ENCODE results near the gene MRAS.

MRAS gene

GRCh38 chr3:138329127-138329983, 19.0 kb upstream of the MRAS start, which contains the start of gene NME9 (continued):
- TF ChIP-seq, protein P1, sequence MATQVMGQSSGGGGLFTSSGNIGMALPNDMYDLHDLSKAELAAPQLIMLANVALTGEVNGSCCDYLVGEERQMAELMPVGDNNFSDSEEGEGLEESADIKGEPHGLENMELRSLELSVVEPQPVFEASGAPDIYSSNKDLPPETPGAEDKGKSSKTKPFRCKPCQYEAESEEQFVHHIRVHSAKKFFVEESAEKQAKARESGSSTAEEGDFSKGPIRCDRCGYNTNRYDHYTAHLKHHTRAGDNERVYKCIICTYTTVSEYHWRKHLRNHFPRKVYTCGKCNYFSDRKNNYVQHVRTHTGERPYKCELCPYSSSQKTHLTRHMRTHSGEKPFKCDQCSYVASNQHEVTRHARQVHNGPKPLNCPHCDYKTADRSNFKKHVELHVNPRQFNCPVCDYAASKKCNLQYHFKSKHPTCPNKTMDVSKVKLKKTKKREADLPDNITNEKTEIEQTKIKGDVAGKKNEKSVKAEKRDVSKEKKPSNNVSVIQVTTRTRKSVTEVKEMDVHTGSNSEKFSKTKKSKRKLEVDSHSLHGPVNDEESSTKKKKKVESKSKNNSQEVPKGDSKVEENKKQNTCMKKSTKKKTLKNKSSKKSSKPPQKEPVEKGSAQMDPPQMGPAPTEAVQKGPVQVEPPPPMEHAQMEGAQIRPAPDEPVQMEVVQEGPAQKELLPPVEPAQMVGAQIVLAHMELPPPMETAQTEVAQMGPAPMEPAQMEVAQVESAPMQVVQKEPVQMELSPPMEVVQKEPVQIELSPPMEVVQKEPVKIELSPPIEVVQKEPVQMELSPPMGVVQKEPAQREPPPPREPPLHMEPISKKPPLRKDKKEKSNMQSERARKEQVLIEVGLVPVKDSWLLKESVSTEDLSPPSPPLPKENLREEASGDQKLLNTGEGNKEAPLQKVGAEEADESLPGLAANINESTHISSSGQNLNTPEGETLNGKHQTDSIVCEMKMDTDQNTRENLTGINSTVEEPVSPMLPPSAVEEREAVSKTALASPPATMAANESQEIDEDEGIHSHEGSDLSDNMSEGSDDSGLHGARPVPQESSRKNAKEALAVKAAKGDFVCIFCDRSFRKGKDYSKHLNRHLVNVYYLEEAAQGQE (tag by site-specific recombination; IDR thresholded peaks at IDR 0.05): no peak
- TF ChIP-seq, protein P2, sequence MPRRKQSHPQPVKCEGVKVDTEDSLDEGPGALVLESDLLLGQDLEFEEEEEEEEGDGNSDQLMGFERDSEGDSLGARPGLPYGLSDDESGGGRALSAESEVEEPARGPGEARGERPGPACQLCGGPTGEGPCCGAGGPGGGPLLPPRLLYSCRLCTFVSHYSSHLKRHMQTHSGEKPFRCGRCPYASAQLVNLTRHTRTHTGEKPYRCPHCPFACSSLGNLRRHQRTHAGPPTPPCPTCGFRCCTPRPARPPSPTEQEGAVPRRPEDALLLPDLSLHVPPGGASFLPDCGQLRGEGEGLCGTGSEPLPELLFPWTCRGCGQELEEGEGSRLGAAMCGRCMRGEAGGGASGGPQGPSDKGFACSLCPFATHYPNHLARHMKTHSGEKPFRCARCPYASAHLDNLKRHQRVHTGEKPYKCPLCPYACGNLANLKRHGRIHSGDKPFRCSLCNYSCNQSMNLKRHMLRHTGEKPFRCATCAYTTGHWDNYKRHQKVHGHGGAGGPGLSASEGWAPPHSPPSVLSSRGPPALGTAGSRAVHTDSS (tag by site-specific recombination; IDR thresholded peaks at IDR 0.05): peak; percentile 62
- TF ChIP-seq ZBTB8A (tag by site-specific recombination; IDR thresholded peaks at IDR 0.05): peak; percentile 14; the same call in 1 of the 2 replicates
- peak; percentile 57 for TF ChIP-seq ZNF335 (tag by site-specific recombination; conservative IDR thresholded peaks at IDR 0.05)

GRCh38 chr3:138329984-138330293, 18.4 kb upstream of the MRAS start:
- Histone ChIP-seq H3K9me3 (ENCODE audit: control insufficient read depth, insufficient read depth, low read depth, low read length) (no peaks in the 10 kb centered on the region), H3K4me1 (ENCODE audit: control insufficient read depth, insufficient read depth, low read length) (no peaks in the 10 kb centered on the region), H3K4me3 (ENCODE audit: low read depth, low read length) (peak overlapping the region; percentile 71), H3K27ac (ENCODE audit: extremely low read depth, low read depth, low read length) (no peak overlapping the region), H3K36me3 (ENCODE audit: control insufficient read depth in 2 of 2, insufficient read depth in 1 of 2, low read length in 2 of 2) (no peaks in the 10 kb centered on the region)
- POLR2A ChIA-PET: interaction anchor here (1.4 kb wide), 1 partner anchor 20 kb away, joined by 3 read pairs; no protein-coding TSS in a partner anchor
- TF ChIP-seq ZBTB20 (tag by site-specific recombination; IDR thresholded peaks at IDR 0.05) (no peak), ZNF121 (tag by site-specific recombination; IDR thresholded peaks at IDR 0.05) (no peak), ZNF571 (tag by site-specific recombination; IDR thresholded peaks at IDR 0.05) (no peak), ZNF26 (tag by site-specific recombination; IDR thresholded peaks at IDR 0.05) (no peak), ZBTB17 (tag by site-specific recombination; IDR thresholded peaks at IDR 0.05) (peak; percentile 66), ZNF37A (tag by site-specific recombination; IDR thresholded peaks at IDR 0.05) (no peak), TSHZ1 (tag by site-specific recombination; IDR thresholded peaks at IDR 0.05; ENCODE audit: borderline replicate concordance) (no peak), ZNF837 (tag by site-specific recombination; IDR thresholded peaks at IDR 0.05) (no peak), ZNF175 (tag by site-specific recombination; IDR thresholded peaks at IDR 0.05) (no peak), ZNF558 (tag by site-specific recombination; IDR thresholded peaks at IDR 0.05) (no peak), SP2 (tag by site-specific recombination; IDR thresholded peaks at IDR 0.05) (peak; percentile 76), ZNF792 (tag by site-specific recombination; IDR thresholded peaks at IDR 0.05) (no peak), YY1 (tag by site-specific recombination; IDR thresholded peaks at IDR 0.05) (no peak)
- TF ChIP-seq, protein P1 (tag by site-specific recombination; IDR thresholded peaks at IDR 0.05): no peak
- CTCF ChIA-PET: interaction anchor here (0.7 to 1.4 kb wide), 4 partner anchors 11 to 102 kb away, joined by 3 to 7 read pairs (median 5); partner anchors contain the start of gene MRAS

All from HEK293 (cell line).